Hepatocyte (in vitro differentiated cells): ENCODE data around the gene PBX3.

Experiments
- CTCF ChIP-seq: fragments of 200-600 bp; sonication (generic); IDR thresholded peaks from 2 replicates; pipeline ENCODE4 v1.5.1; 2016; ENCODE audit warnings: antibody characterized with exemption, mild to moderate bottlenecking; ENCODE audit not compliant: poor library complexity
- EZH2 ChIP-seq: fragments of 200-600 bp; sonication (generic); IDR thresholded peaks from 2 replicates; pipeline ENCODE4 v1.6.1; 2016; ENCODE audit warnings: antibody characterized with exemption, mild to moderate bottlenecking, borderline replicate concordance
- EZH2phosphoT487 ChIP-seq: fragments of 200-600 bp; sonication (generic); IDR thresholded peaks from one replicate; pipeline ENCODE4 v1.6.1; 2018; ENCODE audit warnings: antibody characterized with exemption, mild to moderate bottlenecking, low read depth, moderate library complexity; ENCODE audit not compliant: unreplicated experiment, severe bottlenecking

GRCh38 chr9:125913551-125913950 lies 166.4 kb downstream of the PBX3 start:
- TF ChIP-seq CTCF (no peak), EZH2 (no peak), EZH2phosphoT487 (no peak)
